GM19463 (cell line): ENCODE data around the gene TUBA1A.
"Not testable (repeated sequence)": the region's sequence is repeated elsewhere in the genome, so short reads cannot be mapped to it uniquely, and the experiment has no call there.

Source experiments
- ATAC-seq: cut with Tn5 transposase; IDR thresholded peaks from one replicate; pipeline ENCODE4 v1.9.1; 2021; ENCODE audit warnings: mild to moderate bottlenecking, moderate library complexity; ENCODE audit not compliant: unreplicated experiment

The TUBA1A gene

DNA sequence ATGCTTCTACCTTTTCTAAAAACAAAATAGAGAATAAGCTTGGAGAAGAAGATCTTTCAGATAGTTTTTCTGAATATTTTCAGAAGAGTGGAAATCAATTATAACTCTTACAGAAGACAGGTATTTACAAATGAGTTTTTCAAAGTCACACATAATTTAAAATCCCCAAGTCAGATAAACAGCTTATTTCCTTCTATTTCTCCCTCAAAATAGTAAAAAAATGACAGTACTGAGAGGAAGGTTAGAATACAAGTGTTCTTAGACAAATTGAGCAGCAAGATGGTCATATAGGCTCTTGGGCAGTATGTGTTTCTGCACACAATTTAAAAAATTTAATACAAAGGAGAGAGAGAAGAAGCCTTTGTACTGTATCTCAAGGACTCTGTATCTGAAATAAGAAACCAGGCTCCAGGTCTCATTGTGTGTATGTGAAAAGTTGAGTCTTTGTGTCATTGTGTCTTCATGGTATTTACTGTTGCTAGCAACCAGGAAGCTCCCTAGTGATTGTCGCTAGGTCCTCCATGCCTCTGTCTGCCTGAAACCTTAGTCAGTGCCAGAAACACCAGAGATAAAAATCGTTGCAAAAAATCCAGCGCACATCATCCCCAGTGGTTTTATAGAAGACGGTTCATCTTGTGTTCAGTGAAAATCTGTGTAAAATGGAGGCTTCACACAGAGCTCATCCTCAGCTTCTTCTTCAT is 12.9 kb upstream of the TUBA1A start:
- no peak for ATAC-seq

DNA sequence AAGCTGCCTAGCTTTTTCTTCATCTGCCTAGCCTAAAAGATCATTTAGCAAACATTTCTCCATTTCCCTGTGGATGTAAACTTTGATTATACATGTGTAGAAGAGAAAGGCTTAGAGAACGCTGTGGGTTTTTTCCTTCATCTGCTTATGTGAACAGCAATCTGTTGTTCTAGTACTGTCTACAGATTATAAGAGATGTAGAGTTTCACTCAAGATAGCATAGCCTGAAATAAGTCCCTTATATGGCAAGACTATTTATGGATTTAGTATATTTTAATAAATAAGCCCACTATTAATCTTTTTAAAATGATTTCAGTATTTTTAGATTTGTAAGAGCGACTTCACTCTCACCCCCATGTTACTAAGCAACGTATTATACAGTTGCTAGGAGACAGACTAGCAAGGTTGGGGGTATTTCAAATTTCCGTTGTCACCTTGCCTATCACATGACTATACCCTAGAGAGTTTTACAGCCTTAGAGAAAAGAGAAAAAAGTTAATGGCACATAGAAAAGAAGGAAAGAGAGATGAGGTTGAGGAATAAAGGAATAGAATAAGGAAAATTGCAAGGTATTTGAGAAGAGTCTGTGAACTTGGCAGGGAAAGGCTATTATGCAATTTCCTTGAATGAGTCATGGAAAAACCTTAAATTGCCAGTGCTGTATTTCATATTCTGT is 12.2 kb upstream of the TUBA1A start:
- no peak for ATAC-seq

DNA sequence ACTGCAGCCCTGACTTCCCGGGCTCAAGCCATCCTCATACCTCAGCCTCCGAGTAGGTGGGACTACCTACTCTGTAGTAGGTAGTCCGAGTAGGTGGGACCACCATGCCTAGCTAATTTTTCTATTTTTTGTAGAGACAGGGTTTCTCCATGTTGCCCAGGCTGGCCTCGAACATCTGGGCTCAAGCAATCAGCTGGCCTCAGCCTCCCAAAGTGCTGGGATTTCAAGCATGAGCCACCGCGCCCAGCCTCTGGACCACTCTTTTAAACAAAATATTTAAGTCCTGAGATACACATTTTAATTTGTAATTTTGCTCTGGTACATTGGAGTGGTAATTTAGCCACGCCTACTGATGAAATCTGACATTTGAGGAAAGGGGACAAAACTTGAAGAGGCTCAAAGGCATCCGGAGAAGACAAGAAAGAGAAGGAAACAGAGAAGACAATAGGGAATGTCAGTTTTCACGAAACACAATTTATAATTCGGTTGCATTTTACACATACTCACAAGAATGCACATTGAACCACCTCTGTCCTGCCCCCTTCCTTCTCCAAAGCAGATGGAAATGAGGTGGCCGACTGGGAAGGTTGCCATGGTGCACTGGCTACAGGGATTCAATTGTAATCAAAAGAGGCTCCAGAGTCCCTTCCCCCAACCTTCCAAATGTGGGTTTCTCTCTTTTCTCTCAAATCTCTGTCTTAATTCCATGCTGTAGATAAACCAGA is 9.7 kb upstream of the TUBA1A start:
- ATAC-seq, result no peak

DNA sequence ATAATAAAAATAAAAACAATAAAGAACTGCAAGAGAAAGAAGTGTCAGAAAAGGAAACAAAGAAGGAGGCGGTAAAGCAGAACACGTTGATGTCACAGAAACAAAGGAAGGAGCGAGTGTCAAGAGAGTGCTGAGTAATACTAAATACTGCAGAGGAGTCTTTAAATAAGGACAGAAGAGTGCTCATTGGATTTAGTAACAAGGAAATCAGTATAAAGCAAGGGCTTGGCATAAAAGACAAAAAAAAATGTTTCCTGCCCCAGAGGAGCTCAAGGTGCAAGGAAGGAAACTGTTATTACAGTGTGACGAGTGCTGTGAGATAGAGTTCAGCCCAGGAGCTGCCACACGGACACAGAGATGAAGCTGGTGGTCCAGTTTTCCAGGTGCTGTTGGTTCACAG is 8.4 kb upstream of the TUBA1A start:
- ATAC-seq, result no peak

DNA sequence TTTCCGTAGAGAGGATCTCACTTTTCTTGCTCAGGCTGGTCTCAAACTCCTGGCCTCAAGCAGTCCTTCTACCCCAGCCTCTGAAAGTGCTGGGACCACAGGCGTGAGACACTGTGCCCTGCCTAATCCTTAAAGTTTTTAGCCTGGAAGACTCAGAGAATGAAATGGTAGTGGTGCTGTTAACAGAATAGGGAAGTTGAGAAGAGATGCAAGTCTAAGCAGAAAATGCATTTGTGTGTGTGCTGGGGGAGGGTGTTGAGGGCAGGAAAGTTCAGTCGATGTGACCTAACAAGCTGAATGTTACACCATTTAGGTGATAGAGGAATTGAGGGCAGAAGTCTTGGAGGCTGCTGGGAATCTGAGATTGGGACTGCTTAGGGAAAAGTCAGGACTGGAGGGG is 6.9 kb upstream of the TUBA1A start:
- no peak for ATAC-seq

DNA sequence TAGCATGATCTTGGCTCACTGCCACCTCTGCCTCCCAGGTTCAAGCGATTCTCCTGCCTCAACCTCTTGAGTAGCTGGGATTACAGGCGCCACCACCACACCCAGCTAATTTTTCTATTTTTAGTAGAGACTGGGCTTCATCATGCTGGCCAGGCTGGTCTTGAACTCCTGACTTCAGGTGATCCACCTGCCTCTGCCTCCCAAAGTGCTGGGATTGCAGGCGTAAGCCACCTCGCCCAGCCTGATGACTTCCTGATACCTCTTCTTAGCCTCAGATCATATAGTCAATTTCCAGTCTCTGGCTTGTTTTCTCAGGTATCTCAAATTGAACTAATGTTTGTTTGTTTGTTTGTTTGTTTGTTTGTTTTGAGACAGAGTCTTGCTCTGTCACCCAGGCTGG is 4.9 kb upstream of the TUBA1A start:
- ATAC-seq, result not testable (repeated sequence)

DNA sequence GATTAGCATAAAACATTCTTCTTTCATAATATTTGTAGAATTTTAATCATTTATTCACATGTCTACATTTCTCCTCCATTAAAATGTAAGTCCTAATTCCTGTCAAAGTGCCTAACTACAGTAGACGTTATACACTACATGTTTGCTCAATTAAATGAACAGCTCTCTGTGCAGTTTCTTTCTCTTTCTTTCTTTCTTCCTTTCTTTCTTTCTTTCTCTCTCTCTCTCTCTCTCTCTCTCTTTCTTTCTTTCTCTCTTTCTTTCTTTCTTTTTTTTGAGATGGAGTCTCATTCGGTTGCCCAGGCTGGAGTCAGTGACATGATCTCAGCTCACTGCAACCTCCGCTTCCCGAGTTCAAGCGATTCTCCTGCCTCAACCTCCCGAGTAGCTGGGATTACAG is 2.6 kb upstream of the TUBA1A start:
- ATAC-seq, result not testable (repeated sequence)

DNA sequence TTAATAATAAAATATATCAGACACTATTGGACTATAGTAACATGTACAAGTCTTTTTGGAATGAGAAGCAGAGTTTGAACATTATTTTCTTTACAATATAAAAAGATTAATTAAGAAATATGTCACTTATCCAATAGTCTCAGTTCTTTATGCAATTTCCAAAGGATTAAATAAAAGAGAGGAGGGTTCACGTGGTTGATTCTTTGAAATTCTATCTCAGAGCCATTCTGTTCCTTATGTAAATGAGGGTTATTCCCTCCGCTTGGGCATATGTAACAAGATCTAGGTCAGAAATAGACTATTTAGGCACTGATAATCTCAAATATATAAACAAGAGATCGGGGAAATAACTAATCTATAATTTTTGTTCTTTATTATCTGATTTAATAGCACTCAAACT is 2.1 kb upstream of the TUBA1A start:
- no peak for ATAC-seq

DNA sequence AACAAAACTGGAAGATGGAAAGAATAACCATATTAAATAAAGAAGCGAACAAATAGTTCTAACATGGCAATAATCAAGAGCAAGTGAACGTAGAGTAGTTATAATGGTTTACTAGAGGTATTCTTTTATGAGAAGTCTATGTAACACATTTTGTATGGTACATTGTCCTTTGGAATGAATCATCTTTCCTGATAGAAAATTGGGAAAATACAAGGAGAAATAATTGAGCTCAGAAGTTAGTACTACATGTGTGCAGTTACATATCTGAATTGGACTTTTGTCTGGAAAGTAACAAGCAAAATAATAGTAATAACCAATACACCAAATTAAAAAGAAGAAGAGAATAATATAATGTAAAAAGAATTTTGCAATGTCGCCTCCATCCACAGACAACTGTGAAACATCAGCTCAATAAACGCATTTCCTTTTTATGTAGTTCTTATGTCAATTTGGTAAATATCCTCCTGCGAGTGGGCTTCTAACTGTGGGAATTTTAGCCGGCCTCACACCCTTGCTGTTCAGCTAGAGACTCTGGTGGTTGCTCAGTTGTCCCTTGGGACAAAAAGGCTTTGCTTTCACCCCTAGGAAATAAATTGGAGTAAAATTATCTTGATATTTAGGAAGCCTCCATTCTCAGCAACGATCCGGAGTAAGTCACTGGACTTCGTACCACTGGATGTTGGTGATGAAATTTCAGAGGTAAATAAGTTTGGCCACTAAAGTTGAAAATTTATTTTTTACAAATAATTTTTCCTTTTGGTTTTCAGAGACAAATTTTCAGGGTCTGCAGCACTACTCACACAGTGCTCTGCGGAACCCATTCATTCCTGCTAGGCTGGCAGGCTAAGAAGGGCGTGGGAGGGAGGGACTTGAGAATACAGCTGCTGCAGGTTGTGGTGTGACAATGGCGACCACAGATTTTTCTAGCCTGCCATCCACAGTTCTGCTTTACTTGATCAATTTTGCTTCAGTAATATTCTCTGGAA is 1.1 kb upstream of the TUBA1A start:
- no peak for ATAC-seq

DNA sequence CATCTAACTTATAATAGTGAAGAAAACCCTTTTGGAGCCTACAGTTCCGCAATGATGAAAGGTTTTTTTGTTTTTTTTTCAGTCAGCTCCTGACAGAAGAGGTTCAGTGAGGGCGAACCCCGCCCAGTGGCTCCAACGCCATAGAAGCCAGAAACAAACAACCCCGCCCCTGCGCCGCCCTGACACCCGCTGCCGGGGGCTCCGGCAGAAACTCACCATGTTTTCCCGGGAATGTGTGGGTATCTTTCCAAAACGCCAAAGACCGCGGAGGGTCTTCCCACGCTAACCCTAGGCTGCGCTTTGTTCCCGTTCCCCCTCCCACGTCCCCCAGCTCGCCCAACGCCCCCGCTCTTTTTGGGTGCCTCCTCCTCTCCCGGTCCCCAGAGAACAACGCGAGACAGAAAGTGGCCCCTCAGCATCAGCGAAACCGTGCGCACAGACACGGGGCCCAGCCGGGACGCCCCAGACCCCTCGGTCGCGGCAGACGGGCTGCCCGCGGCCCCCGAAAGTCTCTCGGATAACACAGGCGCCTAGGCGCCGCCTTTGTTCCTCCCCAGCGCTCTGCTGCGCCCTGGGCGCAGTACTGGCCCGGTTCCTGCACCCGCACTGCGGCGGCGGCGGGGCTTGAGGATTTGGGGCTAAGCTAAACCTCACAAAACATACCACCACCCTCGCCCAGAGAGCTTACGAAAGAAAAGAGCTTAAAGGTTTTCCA is 522 bp downstream of the TUBA1A start:
- ATAC-seq, result peak; percentile 32

DNA sequence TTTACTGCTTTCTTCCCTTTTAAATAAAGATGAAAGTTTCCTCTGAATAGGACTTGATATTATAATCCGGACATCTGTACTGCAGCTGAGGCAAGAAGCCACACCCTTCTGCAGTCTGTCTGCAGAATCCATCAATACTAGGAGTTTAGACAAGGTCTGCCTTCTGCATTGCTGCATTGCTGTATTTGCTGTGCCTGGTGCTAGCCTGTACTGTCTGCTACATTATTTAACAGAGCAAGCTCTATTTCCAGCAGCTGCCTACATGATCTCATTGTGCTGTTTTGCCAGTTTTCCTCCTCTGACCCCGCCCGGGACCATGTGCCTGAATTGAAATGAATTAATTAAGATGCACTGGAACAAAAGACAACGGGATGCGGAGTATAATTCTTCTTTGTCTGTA is 1.7 kb downstream of the TUBA1A start:
- ATAC-seq, result no peak

DNA sequence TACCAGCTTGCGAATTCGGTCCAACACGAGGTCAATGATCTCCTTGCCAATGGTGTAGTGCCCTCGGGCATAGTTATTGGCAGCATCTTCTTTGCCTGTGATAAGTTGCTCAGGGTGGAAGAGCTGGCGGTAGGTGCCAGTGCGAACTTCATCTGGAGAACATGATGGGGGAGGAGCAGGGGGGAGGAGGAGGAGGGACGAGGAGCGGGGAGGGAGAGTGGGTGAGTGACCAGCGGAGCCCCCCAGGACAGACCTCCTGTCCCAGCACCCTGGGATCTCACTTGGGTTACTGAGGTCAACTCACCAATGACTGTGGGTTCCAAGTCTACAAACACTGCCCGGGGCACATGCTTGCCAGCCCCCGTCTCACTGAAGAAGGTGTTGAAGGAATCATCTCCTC is 2.6 kb downstream of the TUBA1A start:
- not testable (repeated sequence) for ATAC-seq

DNA sequence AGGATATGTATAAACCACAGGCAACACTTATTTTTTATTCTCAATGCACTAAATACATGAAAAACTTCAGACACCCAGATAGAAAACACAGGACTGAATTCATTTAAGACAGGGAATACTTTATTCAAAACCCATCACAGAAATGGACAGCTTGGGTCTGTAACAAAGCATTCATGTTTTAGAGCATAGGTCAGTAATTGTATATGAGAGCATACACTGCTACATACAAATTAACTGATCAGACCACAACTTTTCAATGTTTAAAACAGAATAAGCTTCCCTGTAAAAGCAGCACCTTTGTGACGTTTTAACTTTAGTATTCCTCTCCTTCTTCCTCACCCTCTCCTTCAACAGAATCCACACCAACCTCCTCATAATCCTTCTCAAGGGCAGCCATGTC is 4.2 kb downstream of the TUBA1A start:
- not testable (repeated sequence) for ATAC-seq

DNA sequence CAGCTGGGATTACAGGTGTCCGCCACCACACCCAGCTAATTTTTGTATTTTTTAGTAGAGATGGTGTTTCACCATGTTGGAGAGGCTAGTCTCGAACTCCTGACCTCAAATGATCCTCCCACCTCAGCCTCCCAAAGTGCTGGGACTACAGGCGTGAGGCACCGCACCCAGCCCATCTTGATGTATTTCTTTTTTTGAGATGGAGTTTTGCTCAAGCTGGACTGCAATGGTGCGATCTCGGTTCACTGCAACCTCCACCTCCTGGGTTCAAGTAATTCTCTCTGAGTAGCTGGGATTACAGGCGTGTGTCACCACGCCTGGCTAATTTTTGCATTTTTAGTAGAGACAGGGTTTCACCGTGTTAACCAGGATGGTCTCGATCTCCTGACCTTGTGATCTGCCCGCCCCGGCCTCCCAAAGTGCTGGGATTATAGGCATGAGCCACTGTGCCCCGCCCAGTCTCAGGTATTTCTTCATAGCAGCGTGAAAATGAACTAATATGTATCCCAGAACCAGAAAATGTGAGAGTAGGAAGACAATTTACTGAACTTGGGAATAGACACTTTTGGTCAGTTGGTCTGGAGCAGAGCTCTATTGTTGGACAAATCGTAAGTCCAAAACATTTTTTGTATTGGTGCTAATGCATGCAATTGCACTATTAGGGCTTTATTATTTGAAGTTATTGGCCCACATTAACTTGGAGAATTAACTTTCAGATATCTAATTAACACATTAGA is 5.5 kb downstream of the TUBA1A start:
- ATAC-seq, result not testable (repeated sequence)

DNA sequence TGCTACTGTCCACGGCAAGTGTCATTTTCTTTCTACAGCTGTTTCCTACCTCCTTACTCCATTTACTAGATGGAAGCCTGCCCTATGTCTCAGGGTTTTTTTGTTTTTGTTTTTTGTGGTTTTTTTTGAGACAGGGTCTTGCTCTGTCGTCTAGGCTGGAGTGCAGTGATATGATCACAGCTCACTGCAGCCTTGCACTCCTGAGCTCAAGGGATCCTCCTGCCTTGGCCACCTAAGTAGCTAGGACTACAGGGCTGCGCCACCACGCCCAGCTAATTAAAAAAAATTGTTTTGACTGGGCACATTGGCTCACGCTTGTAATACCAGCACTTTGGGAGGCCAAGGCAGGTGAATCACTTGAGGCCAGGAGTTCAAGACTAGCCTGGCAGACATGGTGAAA is 14.7 kb downstream of the TUBA1A start:
- ATAC-seq, result no peak

DNA sequence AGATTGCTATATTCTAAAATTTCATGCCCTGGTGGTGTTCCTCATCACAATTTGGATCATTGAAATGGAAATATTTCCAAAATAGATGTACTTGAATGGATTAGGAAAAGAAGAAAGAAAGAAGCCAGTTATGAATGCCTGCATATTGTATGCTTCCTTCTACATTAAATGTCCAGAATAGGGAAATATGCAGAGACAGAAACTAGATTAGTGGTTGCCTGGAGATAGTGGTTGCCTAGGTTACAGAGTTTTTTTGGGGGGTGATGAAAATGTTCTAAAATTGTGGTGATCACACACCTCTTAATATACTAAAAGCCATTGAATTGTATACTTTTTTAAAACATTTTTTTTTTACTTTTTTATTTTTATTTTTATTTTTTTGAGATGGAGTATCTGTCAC is 18.0 kb downstream of the TUBA1A start:
- no peak for ATAC-seq

DNA sequence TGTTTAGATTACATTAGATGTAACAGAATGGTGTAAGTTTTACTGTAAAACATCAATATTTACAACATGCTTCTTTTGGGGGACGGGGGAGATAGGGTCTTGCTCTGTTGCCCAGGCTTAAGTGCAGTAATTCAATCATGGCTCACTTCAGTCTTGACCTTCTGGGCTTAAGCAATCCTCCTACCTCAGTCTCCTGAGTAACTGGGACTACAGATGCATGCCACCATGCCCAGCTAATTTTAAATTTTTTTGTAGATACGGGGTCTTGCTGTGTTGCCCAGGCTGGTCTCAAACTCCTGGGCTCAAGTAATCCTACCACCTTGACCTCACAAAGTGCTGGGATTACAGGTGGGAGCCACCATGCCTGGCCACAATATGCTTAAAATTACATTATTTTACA is 23.8 kb downstream of the TUBA1A start:
- ATAC-seq, result no peak

DNA sequence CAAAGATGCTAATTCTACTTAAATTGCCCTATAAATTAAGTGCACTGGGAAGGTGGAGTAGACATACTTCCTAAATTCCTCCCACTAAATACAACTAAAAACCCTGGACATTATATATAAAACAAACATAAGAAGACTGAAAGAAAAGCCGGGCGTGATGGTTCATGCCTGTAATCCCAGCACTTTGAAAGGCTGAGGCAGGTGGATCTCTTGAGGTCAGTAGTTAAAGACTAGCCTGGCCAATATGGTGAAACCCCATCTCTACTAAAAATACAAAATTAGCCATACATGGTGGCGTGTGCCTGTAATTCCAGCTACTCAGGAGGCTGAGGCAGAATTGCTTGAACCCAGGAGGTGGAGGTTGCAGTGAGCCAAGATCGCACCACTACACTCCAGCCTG is 27.0 kb downstream of the TUBA1A start:
- not testable (repeated sequence) for ATAC-seq

DNA sequence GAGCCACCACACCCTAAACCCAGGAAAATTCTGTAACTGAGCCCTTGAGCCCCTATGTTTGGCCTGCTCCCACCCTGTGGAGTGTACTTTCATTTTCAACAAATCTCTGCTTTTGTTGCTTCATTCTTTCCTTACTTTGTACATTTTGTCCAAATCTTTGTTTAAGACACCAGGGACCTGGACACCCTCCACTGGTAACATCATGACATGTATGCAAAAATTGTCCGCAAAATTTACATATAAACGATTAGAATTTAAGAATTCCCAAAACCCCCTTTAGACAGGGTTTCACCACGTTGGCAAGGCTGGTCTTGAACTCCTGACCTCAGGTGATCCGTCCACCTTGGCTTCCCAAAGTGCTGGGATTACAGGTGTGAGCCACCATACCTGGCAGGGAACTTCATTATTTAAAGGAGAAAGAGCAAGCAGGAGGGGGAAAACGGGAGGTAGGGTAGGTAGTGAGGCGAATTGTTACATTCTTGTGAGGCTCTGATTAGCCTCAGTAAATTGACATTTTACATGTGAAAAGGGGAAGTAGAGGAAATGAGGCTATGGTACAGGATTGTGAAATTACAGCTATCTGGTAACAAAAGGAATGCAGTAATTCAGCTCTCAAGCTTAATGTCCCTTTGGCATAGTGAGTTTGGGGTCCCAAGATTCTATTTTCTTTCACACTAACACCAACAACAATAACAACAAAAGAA is 27.6 kb downstream of the TUBA1A start:
- ATAC-seq, result no peak
